GM12878 (cell line): ENCODE measurements around the gene CRACDL.

ENCODE experiments used
- CREB1 ChIP-seq: IDR thresholded peaks from 2 replicates; pipeline ENCODE4 v1.6.1; 2012; ENCODE audit warnings: low read depth, mild to moderate bottlenecking, inconsistent platforms
- CTCF ChIP-seq, 3 experiments: IDR thresholded peaks in 2 of 3; conservative IDR thresholded peaks in 1 of 3; 2 replicates each; pipeline ENCODE4 v1.5.1; 2011; ENCODE audit warnings: low read depth in 3 of 3, low read length in 3 of 3, mild to moderate bottlenecking in 3 of 3, control low read depth in 2 of 3, moderate library complexity in 2 of 3, inconsistent platforms in 1 of 3, mixed read lengths in 1 of 3; ENCODE audit not compliant: control insufficient read depth in 2 of 3, insufficient read depth in 1 of 3; ENCODE audit errors: extremely low read depth in 1 of 3
- POLR2A ChIP-seq: IDR thresholded peaks from 2 replicates; pipeline ENCODE4 v1.6.1; 2011; ENCODE audit warnings: low read depth, mild to moderate bottlenecking, low read length
- POLR2AphosphoS5 ChIP-seq: IDR thresholded peaks from 2 replicates; pipeline ENCODE4 v1.6.1; 2011; ENCODE audit warnings: mild to moderate bottlenecking, low read length, inconsistent platforms
- TCF12 ChIP-seq: IDR thresholded peaks from 2 replicates; pipeline ENCODE4 v1.6.1; 2011; ENCODE audit warnings: low read depth, mild to moderate bottlenecking, low read length
- ZNF24 ChIP-seq: fragments of 450-650 bp; IDR thresholded peaks from 2 replicates; pipeline ENCODE4 v1.6.1; 2017; ENCODE audit warnings: antibody characterized with exemption, mild to moderate bottlenecking

- TF ChIP-seq TCF12 (no peak), CTCF (IDR thresholded peaks at IDR 0.05 in 2 of 3, conservative IDR thresholded peaks at IDR 0.05 in 1 of 3; ENCODE audit: control insufficient read depth in 2 of 3, extremely low read depth in 1 of 3, insufficient read depth in 1 of 3, low read depth in 3 of 3, low read length in 3 of 3) (no peak), POLR2A (no peak), POLR2AphosphoS5 (no peak), CREB1 (no peak), ZNF24 (no peak)
These were observed 23.9 kb upstream of the CRACDL start for GRCh38 chr2:98959810-98960507.
